ENCODE results near the gene TATDN3. TPM values are rescaled to one million over a fixed set of nuclear protein-coding genes. Genes with fewer than 3 reads are reported as not detected.
A peak's percentile ranks its signal among the peaks of the same experiment; 100 is the strongest.

Gene TATDN3
- total and polyA plus RNA-seq, 2 of the 8 experiments (the other 6 are each of a cell fraction or from before 2014, with no cell fraction given): 6.9 to 19.4 TPM

DNA sequence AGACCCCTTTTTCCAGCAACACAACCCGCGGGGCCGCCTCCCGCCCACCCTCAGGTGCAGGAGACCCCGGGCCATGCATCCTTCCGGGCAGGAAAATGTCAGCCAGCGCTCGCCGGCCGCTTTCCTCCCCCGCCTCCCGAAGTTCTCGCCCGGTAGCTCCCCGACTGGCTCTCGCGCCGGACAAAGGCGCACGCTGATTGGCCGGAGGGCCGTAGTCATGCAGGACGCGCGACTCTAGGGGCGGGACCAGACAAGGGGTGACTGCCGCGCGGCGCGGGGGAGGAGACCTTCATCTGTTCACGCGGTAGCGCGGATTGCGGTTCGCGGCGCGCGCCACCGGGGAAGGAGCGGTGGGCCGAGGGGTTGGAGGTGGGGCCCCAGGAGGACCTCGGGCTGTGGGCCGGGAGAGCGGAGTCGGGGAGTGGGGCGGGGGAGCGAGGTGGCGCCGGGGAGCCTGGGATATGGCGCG is 66.3 kb downstream of the TATDN3 start, which contains the start of gene FLVCR1 (continued):
- TF ChIP-seq RBBP5 (IDR thresholded peaks at IDR 0.05; ENCODE audit: borderline replicate concordance, low read depth, low read length): peak; percentile 87; the same call in 1 of the 2 replicates
- TF ChIP-seq SP2 (IDR thresholded peaks at IDR 0.05; ENCODE audit: low read length): no peak
- TF ChIP-seq RAD21 (IDR thresholded peaks at IDR 0.05 in 1 of 2, conservative IDR thresholded peaks at IDR 0.05 in 1 of 2; ENCODE audit: low read depth in 2 of 2, low read length in 2 of 2): no peak
